ENCODE data around the gene TBC1D30.
"Not testable (repeated sequence)": the region's sequence is repeated elsewhere in the genome, so short reads cannot be mapped to it uniquely, and the experiment has no call there.

The TBC1D30 gene

DNA sequence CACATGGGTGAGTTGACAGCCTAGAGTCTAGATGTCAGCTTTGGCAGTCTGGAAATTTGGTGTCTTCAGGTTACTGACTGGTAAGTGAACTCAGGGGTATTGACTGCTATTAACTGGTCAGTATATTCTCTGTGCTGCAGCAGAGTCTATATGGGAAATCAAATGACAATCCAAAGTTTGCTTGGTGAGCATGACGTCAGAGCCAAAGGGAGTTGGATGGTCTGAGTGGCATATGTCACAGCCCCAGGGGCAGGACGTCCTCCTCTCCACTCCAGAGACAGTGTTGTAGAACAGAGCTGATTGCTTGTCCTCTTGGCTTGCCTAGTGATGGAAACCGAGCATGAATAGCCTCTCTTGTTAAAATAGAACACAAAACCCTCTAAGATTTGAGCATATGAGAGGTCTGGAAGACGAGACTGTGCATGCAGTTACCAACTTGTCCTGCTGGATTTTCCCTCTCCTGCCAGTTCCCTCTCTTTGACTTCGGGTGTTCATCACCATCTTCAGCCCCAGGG is 3.3 kb upstream of the TBC1D30 start:
- no peak for DNase-seq (ENCODE audit: insufficient read length, low spot score)
- no peak for FAIRE-seq
- TF ChIP-seq POLR2A (IDR thresholded peaks at IDR 0.05; ENCODE audit: low read depth, low read length), result no peak

DNA sequence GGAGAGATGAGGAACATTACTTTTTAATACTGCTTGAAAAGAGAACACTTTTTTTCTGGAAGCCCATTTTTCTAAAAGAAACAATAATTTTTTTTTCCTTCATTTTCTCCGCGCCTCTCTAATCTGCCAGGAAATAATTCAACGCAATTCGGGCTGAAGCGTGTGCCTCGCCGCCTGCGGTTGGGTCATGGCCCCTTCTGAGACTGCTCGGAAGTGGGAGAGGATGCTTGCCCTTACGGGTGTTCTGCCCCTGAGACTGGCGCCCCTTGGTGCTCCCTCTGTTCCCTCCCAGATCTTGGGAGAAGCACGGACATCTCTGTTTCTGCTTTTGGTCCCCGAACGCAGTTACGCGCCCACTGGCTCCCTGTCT is 332 bp upstream of the TBC1D30 start:
- no peak for DNase-seq (ENCODE audit: insufficient read length, low spot score)
- TF ChIP-seq POLR2A (IDR thresholded peaks at IDR 0.05; ENCODE audit: low read depth, low read length), result no peak
- no peak for FAIRE-seq

DNA sequence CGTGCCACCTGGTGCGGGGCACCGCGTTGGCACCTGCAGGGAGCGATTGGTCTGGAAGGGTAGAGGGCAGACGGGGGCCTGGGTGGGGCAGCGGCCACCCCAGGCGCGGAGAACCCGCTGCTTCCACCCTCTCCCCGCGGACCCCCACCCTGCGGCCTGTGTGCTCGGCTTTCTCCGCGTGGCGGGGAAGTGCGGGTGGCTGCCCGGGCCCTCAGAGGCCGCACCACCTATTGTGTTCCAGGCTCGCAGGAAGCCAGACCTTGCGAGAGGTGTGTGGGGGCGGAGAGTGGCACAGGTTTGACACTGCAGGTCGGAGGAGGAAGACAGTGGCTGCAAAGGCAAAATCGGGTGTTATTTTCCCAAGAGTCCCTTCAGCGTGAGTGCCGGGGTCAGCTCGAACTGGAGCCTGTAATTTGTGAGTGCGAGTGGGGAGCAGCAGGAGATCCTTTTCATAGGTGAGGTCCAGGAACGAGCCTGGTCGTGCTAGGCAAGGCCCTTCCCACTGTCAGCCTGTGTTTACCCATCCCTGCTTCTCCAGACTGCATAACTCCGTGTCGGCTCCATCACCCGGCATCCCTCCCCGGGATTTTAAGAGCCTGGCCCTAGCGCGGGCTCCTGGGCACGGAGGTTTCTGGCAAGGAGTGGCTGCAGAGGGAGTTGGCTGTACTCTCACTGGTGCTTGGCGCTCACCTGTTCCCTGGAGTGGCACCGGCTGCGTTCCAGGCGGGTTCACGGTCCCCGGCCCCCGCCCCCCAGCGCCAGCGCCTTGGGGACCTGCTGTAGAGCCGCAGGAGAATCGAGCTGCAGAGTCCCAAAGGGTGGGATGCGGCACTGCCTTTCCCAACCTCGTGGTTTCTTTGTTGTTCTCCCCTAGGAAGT is 935 bp downstream of the TBC1D30 start:
- DNase-seq (ENCODE audit: insufficient read length, low spot score) (no peak), FAIRE-seq (no peak)
- no peak for TF ChIP-seq POLR2A (IDR thresholded peaks at IDR 0.05; ENCODE audit: low read depth, low read length)

DNA sequence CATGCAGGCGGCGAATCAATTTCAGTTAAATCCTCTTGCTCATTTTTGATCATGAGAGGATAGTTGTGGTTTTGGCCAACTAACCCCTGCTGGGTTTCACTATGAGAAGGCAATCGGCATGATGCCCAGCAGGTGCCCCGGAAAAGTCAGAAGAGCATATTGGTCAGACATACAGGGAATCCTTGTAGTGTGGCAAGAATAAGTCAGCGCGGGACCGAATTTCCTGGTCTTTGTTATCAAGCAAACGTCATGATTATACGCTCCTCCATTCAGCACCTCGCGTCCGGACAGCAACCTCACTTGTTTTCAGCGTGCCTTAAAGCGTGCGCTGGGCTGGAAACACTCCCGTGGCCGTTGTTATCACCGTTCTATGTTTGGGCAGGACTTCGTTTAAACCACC is 1.8 kb downstream of the TBC1D30 start:
- FAIRE-seq, result no peak
- DNase-seq (ENCODE audit: insufficient read length, low spot score), result no peak
- no peak for TF ChIP-seq POLR2A (IDR thresholded peaks at IDR 0.05; ENCODE audit: low read depth, low read length)

DNA sequence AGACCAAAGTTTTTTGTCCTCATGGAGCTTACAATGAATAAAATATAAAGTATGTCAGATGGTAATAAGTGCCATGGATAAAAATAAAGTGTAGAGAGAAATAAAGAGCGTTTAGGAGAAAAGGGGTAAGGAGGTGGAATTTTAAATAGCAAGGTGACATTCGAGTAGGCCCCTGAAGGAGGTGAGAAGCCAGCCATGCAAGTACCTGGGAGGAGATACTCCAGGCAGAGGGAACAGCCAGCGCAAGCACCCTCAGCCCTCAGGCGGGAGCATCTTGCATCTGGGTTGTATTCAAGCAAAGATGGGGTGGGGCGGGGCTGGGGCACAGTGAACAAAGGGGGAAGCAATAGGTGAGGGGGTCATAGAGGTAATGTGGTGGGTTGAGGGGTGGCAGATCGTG is 4.3 kb downstream of the TBC1D30 start:
- FAIRE-seq (no peak), DNase-seq (ENCODE audit: insufficient read length, low spot score) (no peak)
- no peak for TF ChIP-seq POLR2A (IDR thresholded peaks at IDR 0.05; ENCODE audit: low read depth, low read length)

DNA sequence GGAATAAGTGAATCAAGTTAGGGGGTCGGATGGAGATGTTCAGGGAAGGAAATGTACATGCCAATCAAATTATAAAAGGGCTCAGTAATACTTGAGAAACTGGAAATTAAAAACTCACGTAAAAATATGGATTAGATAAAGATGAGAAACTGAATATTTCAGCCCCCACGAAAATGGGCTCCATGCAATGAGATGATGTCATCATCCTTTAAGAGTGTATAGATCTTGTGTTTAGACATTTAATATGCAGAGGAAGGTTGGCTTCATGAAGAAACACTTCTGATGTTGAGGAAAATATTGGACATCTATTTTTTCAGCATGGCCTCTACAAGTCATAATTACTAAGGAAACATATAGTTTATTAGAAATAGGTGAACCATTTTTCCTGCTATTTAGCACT is 9.5 kb downstream of the TBC1D30 start:
- FAIRE-seq, result no peak
- TF ChIP-seq POLR2A (IDR thresholded peaks at IDR 0.05; ENCODE audit: low read depth, low read length), result no peak
- DNase-seq (ENCODE audit: insufficient read length, low spot score), result no peak

DNA sequence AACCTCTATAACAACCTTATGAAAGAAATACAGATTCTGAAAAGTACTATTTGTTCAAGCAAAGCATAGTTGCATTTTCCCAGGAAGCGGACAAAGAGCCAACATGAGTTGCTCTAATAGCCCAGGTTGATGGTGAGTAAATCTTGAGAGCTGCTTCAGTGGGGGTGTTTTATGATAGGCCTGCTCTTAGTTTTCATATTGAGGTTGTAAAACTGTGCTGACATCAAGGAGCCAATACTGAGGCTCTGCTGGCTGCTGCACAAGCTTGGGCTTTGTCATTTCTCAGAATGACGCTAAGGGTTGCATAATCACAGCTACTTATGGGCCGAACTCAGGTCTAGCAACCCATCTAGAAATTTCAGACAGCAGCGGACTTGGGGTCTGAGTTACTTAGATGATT is 11.5 kb downstream of the TBC1D30 start:
- DNase-seq (ENCODE audit: insufficient read length, low spot score) (no peak), FAIRE-seq (no peak)
- no peak for TF ChIP-seq POLR2A (IDR thresholded peaks at IDR 0.05; ENCODE audit: low read depth, low read length)

DNA sequence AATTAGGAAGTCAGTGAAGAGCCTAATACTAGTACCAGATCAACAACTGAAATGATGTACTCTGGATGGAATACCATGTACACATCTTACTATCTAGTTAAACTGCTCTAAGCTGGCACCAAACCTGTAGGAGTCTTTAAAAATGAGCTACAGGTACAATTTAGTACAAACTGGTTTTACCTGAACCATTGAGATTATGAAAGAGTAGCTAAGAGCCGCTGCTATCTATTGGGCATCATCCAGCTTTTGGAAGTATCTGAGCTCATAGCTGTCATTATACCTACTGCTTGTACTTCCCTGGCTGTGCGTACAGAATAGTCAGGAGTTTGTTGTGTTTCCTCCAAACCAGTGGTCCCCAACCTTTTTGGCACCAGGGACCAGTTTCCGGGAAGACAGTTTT is 12.4 kb downstream of the TBC1D30 start:
- no peak for FAIRE-seq

DNA sequence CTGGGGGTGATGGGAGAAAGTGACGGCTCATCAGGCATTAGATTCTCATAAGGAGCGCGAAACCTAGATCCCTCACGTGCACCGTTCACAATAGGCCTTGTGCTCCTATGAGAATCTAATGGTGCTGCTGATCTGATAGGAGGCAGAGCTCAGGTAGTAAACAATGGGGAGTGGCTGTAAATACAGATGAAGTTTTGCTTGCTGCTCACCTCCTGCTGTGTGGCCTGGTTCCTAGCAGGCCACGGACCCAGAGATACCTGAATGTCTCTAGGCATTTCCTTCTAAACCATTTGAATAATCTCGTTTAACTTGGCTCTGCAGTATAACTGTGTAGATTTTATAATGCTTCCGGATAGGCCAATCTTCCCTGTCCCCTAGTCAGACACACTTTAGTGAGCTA is 13.0 kb downstream of the TBC1D30 start:
- FAIRE-seq, result no peak
- no peak for TF ChIP-seq POLR2A (IDR thresholded peaks at IDR 0.05; ENCODE audit: low read depth, low read length)
- DNase-seq (ENCODE audit: insufficient read length, low spot score), result no peak

More for the DNA sequence above, 12.4 kb downstream of the TBC1D30 start:
- DNase-seq (ENCODE audit: insufficient read length, low spot score), result no peak
- TF ChIP-seq POLR2A (IDR thresholded peaks at IDR 0.05; ENCODE audit: low read depth, low read length), result no peak

DNA sequence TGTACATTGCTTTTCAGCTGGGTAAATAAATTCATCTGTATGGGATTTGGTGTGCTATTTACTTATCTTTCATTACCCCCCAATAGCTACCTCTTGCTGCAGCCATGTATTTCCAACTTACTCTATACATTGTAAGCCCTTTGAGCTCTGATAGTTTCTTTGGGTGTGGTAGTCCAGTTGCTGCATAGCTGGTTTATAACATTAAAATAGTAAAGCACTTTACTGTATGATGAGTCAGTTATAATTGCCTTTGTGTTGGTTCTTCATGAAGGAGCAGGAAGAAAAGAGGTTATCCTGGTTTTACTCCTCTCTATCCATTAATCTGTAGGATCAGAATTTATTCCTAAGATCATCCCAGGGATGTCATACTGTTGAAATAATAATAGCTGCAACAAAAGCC is 15.7 kb downstream of the TBC1D30 start:
- DNase-seq (ENCODE audit: insufficient read length, low spot score), result no peak
- no peak for FAIRE-seq

DNA sequence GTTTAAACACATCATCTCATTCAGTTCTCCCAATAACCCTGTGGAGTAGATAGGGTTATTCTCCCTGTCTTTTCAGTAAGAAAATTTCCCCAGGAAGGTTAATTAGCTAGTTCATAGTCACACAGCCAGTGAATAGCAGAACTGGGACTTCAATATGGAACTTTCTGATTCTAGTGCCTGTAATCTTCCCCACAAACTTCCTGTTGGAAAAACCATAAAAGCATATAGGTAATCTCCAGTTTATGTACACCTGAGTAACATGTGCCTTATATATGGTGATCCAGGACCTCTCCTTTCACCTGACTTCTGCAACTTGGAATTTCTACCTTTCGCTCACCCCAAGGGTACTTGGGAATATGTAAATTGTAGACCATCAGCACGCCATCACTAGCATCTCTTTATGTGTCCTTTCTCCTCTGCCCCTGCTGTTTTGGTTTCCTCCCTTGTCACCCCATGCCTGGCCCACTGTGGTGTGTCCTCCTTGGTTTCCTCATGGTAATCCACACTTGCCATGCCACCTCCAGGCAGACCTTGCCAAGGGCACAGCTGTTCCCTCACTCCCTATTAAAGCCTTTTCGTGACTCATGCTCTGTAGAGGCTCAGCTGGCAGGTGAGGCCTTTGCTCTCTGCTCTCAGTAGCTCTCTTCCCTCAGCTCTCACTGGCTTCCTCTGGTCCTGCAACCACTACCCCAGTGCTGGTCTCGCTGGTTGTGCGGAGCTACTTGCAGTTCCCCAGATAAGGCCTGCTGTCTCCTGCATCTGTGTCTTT is 16.7 kb downstream of the TBC1D30 start:
- DNase-seq (ENCODE audit: insufficient read length, low spot score) (no peak), FAIRE-seq (no peak)
- TF ChIP-seq POLR2A (IDR thresholded peaks at IDR 0.05; ENCODE audit: low read depth, low read length), result no peak

More for the DNA sequence above, 15.7 kb downstream of the TBC1D30 start:
- TF ChIP-seq POLR2A (IDR thresholded peaks at IDR 0.05; ENCODE audit: low read depth, low read length), result no peak

DNA sequence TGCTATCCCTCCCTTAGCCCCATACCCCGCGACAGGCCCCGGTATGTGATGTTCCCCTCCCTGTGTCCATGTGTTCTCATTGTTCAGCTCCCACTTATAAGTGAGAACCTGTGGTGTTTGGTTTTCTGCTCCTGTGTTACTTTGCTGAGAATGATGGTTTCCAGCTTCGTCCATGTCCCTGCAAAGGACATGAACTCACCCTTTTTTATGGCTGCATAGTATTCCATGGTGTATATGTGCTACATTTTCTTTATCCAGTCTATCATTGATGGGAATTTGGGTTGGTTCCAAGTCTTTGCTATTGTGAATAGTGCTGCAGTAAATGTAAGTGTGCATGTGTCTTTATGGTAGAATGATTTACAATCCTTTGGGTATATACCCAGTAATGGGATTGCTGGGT is 24.0 kb downstream of the TBC1D30 start:
- not testable (repeated sequence) for DNase-seq (ENCODE audit: insufficient read length, low spot score); FAIRE-seq

DNA sequence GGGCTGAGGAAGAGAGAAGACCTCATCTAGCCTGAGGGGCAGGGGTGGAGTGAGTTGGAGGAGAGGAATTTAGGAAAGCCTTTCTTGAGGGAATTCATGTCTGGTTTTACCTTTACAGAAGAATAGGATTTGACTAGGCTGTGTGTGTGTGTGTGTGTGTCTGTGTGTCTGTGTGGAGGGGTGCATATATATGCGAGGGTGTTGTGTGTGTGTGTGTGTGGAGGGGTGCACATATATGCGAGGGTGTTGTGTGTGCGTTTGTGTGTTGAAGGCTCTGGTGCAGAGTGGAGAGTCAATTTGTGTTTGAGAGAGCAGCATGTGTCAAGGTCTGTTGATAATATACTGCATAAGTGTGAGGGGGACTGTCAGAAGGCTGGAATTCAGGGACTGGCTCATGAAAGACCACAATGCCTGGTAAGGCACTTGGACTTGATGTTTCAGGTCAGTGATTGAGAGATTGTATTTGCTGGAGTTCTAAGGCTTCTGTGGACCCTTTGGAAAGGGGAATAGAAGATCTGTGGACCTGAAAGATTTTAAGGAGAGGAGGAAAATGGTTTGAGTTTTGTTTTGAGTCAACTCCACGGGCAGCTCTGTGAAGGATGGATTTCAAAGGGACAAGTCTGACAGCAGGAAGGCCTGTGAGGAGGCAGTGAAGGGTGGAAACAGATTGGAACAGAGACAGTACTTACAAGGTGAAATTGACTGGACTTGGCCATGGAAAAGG is 34.6 kb downstream of the TBC1D30 start:
- DNase-seq (ENCODE audit: insufficient read length, low spot score) (no peak), FAIRE-seq (no peak)
- TF ChIP-seq POLR2A (IDR thresholded peaks at IDR 0.05; ENCODE audit: low read depth, low read length), result no peak

DNA sequence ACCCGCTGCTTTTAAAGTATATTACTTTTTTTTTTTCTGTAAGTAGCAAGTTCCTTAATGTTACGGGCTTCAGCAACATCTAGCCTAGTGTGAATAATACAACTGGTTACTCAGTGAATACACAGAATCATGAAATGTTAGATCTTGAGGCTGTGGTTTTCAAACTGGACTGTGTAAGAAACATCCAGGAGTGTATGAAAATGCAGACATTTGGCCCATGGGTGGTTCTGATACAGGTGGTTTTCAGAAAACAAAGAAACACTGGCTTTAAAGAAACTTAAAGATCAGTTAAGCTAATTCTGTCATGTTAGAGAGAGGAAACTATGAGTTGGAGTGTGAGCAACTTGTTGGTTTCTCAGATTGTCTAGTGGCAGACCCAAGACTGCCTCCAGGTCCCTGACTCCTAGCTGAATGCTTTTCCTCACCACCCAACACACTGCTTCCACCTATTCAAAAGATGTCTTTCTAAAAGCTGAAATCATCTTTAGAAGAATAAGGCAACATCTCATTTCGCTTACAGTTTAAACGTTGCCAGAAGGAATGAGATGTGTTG is 36.1 kb downstream of the TBC1D30 start:
- no peak for FAIRE-seq
- no peak for TF ChIP-seq POLR2A (IDR thresholded peaks at IDR 0.05; ENCODE audit: low read depth, low read length)
- DNase-seq (ENCODE audit: insufficient read length, low spot score), result no peak
